Stomach (tissue), 9 donors: ENCODE measurements around the gene PDK1. TPM values are rescaled to one million over a fixed set of nuclear protein-coding genes. Genes with fewer than 3 reads are reported as not detected.
"Not testable (repeated sequence)": the region's sequence is repeated elsewhere in the genome, so short reads cannot be mapped to it uniquely, and the experiment has no call there.

Experiments
- DNase-seq, 2 donors: peaks; one replicate each; pipeline versions ENCODE4 v3.0.0 to v3.0.0-alpha.2; 2013 to 2019
- H3K27ac ChIP-seq, 5 donors: fragments of 200-600 bp in 4 of 5; sonication (generic) in 4 of 5; one replicate each; pipeline ENCODE4 v1.5.1; 2013 to 2019; ENCODE audit warnings: mild to moderate bottlenecking in 1 of 5, moderate library complexity in 1 of 5
- H3K27me3 ChIP-seq, 3 donors: fragments of 200-600 bp; sonication (generic); one replicate each; pipeline ENCODE4 v1.5.1; 2017 to 2019; ENCODE audit warnings: mixed run types in 1 of 3
- H3K36me3 ChIP-seq, 4 donors: fragments of 200-600 bp; sonication (generic); 1 replicate in 3 of 4; 2 replicates in 1 of 4; pipeline ENCODE4 v1.5.1; 2016 to 2019
- H3K4me1 ChIP-seq, 4 donors: fragments of 200-600 bp; sonication (generic); one replicate each; pipeline ENCODE4 v1.5.1; 2016 to 2019
- H3K4me3 ChIP-seq, 4 donors: fragments of 200-600 bp; sonication (generic) in 3 of 4; one replicate each; pipeline ENCODE4 v1.5.1; 2016 to 2019; ENCODE audit warnings: mild to moderate bottlenecking in 1 of 4
- H3K9me3 ChIP-seq, 4 donors: fragments of 200-600 bp; sonication (generic); one replicate each; pipeline ENCODE4 v1.5.1; 2016 to 2019
- CTCF ChIP-seq, 7 experiments: fragments of 450-650 bp in 4 of 7; fragments of 200-600 bp in 3 of 7; sonication (generic) in 3 of 7; IDR thresholded peaks; one replicate each; pipeline ENCODE4 v1.5.1; 2016 to 2019; ENCODE audit warnings: antibody characterized with exemption in 7 of 7, control low read depth in 2 of 7, mild to moderate bottlenecking in 1 of 7
- EP300 ChIP-seq: sonication (generic); formaldehyde crosslinking; IDR thresholded peaks from one replicate; pipeline ENCODE4 v1.6.1; 2017; ENCODE audit warnings: antibody characterized with exemption
- POLR2A ChIP-seq, 4 donors: fragments of 450-650 bp; IDR thresholded peaks; one replicate each; pipeline ENCODE4 v1.6.1; 2016; ENCODE audit warnings: antibody characterized with exemption in 4 of 4, control low read depth in 2 of 4, mild to moderate bottlenecking in 1 of 4, moderate library complexity in 1 of 4
- POLR2AphosphoS5 ChIP-seq, 3 donors: sonication (generic); formaldehyde crosslinking; IDR thresholded peaks; one replicate each; pipeline ENCODE4 v1.6.1; 2016; ENCODE audit warnings: antibody characterized with exemption in 3 of 3
- WGBS, 5 donors: extraction: QIAGEN DNeasy Blood & Tissue Kit in 3 of 5; methylation state at CpG; one replicate each; pipeline versions ENCODE4 v1.1.5 to v1.1.7; 2013 to 2018; 5-methylcytosine and 5-hydroxymethylcytosine counted together
- intact Hi-C: fragments of 100-400 bp; cut with DNase I; formaldehyde crosslinking; loops from one replicate; pipeline ENCODE4 v1.15.1; 2023; ENCODE audit warnings: low total_unique reads
- polyA plus RNA-seq, 3 donors: library from polyadenylated mRNA; stranded (reverse); fragments of 200-250 nt; gene quantifications; one replicate each; pipeline ENCODE4 v1.2.3, GENCODE V29; 2013
- total RNA-seq, 5 donors: library from RNA; depleted of rRNA; stranded (reverse); fragments of >200 nt; gene quantifications; one replicate each; pipeline versions ENCODE4 v1.1.0 to v1.2.3, GENCODE V29; 2014 to 2016
- donor health status: healthy with polysubstance abuse.
- donor health status: Bipolar disorder and iron deficiency.
- donor health status: healthy.

The PDK1 gene
- total and polyA plus RNA-seq, 8 donors, result 2.8 to 133 (median 10.5) TPM

- Histone ChIP-seq H3K36me3 (peaks cover 5 to 61% (median 52%) of the 10 kb centered on the region in 4 donors), H3K27ac (no peak overlapping the region), H3K4me1 (no peaks in the 10 kb centered on the region), H3K27me3 (no peaks in the 10 kb centered on the region), H3K4me3 (no peak overlapping the region), H3K9me3 (peaks cover 0 to 15% (median 7%) of the 10 kb centered on the region in 4 donors)
- TF ChIP-seq EP300 (no peak), POLR2AphosphoS5 (IDR thresholded peaks at IDR 0.05) (no peak), POLR2A (IDR thresholded peaks at IDR 0.05) (no peak), CTCF (IDR thresholded peaks at IDR 0.05) (no peak)
- 30 to 57% (median 54%) methylated on average over 1 of the region's 1 CpG for whole genome bisulfite sequencing, 5 donors
- intact Hi-C loops, result no loop called here
- DNase-seq, result no peak
Observed at GRCh38 chr2:172582656-172583055, 26.8 kb downstream of the PDK1 start.

GRCh38 chr2:172586245-172586891 is 30.5 kb downstream of the PDK1 start:
- Histone ChIP-seq H3K27me3 (no peaks in the 10 kb centered on the region), H3K4me1 (no peaks in the 10 kb centered on the region), H3K36me3 (peaks cover 10 to 73% (median 64%) of the 10 kb centered on the region in 4 donors), H3K27ac (no peak overlapping the region), H3K4me3 (no peak overlapping the region), H3K9me3 (no peaks in the 10 kb centered on the region)
- no peak for TF ChIP-seq CTCF (IDR thresholded peaks at IDR 0.05)
- DNase-seq, result no peak
- 82 to 92% (median 86%) methylated on average over 9 of the region's 9 CpGs for WGBS, 5 donors
- intact Hi-C loops, result no loop called here

- H3K4me3 ChIP-seq, H3K4me1 ChIP-seq, H3K27ac ChIP-seq, H3K27me3 ChIP-seq, H3K9me3 ChIP-seq, DNase-seq, intact Hi-C loops: not testable (repeated sequence)
- peaks cover 5 to 67% (median 58%) of the 10 kb centered on the region in 4 donors for H3K36me3 ChIP-seq
- 87 to 95% (median 90%) methylated on average over 9 of the region's 9 CpGs for WGBS, 5 donors
Observed at GRCh38 chr2:172587231-172587630, 31.3 kb downstream of the PDK1 start.

GRCh38 chr2:172588931-172589330 is 33.0 kb downstream of the PDK1 start:
- 81 to 94% (median 87%) methylated on average over 4 of the region's 4 CpGs for WGBS, 5 donors
- intact Hi-C loops, result no loop called here
- no peak for DNase-seq
- H3K9me3 ChIP-seq, result no peaks in the 10 kb centered on the region
- no peak for TF ChIP-seq CTCF (IDR thresholded peaks at IDR 0.05)
- no peak for TF ChIP-seq POLR2AphosphoS5 (IDR thresholded peaks at IDR 0.05)
- no peak for TF ChIP-seq EP300
- no peak for TF ChIP-seq POLR2A (IDR thresholded peaks at IDR 0.05)
- H3K36me3 ChIP-seq, result peaks cover 5 to 61% (median 53%) of the 10 kb centered on the region in 4 donors
- no peak overlapping the region for H3K27ac ChIP-seq
- H3K4me3 ChIP-seq, result no peak overlapping the region
- no peaks in the 10 kb centered on the region for H3K4me1 ChIP-seq
- no peaks in the 10 kb centered on the region for H3K27me3 ChIP-seq

- 69 to 86% (median 83%) methylated on average over 4 of the region's 4 CpGs for WGBS, 5 donors
- H3K27ac ChIP-seq, H3K9me3 ChIP-seq, H3K27me3 ChIP-seq, H3K4me3 ChIP-seq, H3K4me1 ChIP-seq, intact Hi-C loops: not testable (repeated sequence)
- peaks cover 5 to 76% (median 69%) of the 10 kb centered on the region in 4 donors for H3K36me3 ChIP-seq
- peak in 1 of 2 donors; percentile 20 for DNase-seq
Observed at GRCh38 chr2:172591386-172591785, 35.5 kb downstream of the PDK1 start.

GRCh38 chr2:172592190-172592589 is 36.3 kb downstream of the PDK1 start:
- intact Hi-C loops, result not testable (repeated sequence)

More at GRCh38 chr2:172592190-172592589, 36.3 kb downstream of the PDK1 start:
- not testable (repeated sequence) for H3K4me1 ChIP-seq, H3K27ac ChIP-seq, DNase-seq, H3K27me3 ChIP-seq, H3K4me3 ChIP-seq, H3K9me3 ChIP-seq
- H3K36me3 ChIP-seq, result peaks cover 5 to 78% (median 69%) of the 10 kb centered on the region in 4 donors
